Left renal cortex interstitium (tissue), 4 donors: Measurements from ENCODE around the gene BTN1A1. TPM values are rescaled to one million over a fixed set of nuclear protein-coding genes. Genes with fewer than 3 reads are reported as not detected.

Source experiments
- DNase-seq, 4 donors: peaks; one replicate each; pipeline ENCODE4 v3.0.0-alpha.2; 2013; ENCODE audit warnings: low read depth in 4 of 4, low spot score in 2 of 4, missing footprints in 1 of 4
- polyA plus RNA-seq, 4 donors: library from polyadenylated mRNA; unstranded; fragments of 120-200 nt; gene quantifications; one replicate each; pipeline ENCODE4 v1.2.1, GENCODE V29; 2013; ENCODE audit not compliant: insufficient read length in 4 of 4

Gene BTN1A1
- polyA plus RNA-seq, 4 donors: 0.21 to 0.32 (median 0.22) TPM

- no peak for DNase-seq
These were observed 55.6 kb downstream of the BTN1A1 start for GRCh38 chr6:26555505-26556262.

GRCh38 chr6:26556263-26557070, 56.4 kb downstream of the BTN1A1 start:
- DNase-seq: no peak

Other genes starting within 250 kb of the BTN1A1 start
- gene BTN3A2, start 135.1 kb upstream of the BTN1A1 start, polyA plus RNA-seq: 10 to 100 TPM in 3 of 4 donors, 1 to 10 TPM in 1; 9.8 to 19.0 (median 15.2) TPM
- gene BTN2A2, start 117.2 kb upstream of the BTN1A1 start, polyA plus RNA-seq: 10 to 100 TPM; 13.0 to 15.9 (median 14.3) TPM
- 10 to 100 TPM; 24.0 to 31.9 (median 28.5) TPM for gene BTN3A1, start 98.0 kb upstream of the BTN1A1 start, polyA plus RNA-seq
- gene BTN3A3, start 59.8 kb upstream of the BTN1A1 start, polyA plus RNA-seq: 10 to 100 TPM; 12.5 to 21.8 (median 18.2) TPM
- gene BTN2A1, start 42.3 kb upstream of the BTN1A1 start, polyA plus RNA-seq: 10 to 100 TPM; 26.9 to 36.7 (median 33.9) TPM
- gene HMGN4, start 38.1 kb downstream of the BTN1A1 start, polyA plus RNA-seq: 10 to 100 TPM; 78.4 to 95.3 (median 85.1) TPM
- gene ABT1, start 96.7 kb downstream of the BTN1A1 start, polyA plus RNA-seq: 10 to 100 TPM; 14.9 to 17.9 (median 15.7) TPM
- 10 to 100 TPM; 36.3 to 42.6 (median 39.7) TPM for gene ZNF322, start 159.4 kb downstream of the BTN1A1 start, polyA plus RNA-seq